HFF-Myc (cell line): ENCODE results near the gene GMDS.

Source experiments
- DNase-seq: peaks from one replicate; pipeline ENCODE4 v3.0.0-alpha.2; 2011; ENCODE audit warnings: low read depth; ENCODE audit errors: extremely low read depth
- H3K4me3 ChIP-seq: replicated peaks from 2 replicates; pipeline ENCODE4 v1.5.1; 2011; ENCODE audit warnings: low read depth, mild to moderate bottlenecking, control low read depth, low read length
- TF ChIP-seq, protein P1 (sequence below): IDR thresholded peaks from 2 replicates; pipeline ENCODE4 v1.5.1; 2012; ENCODE audit warnings: mild to moderate bottlenecking, low read depth, low read length, control low read depth; ENCODE audit errors: missing control alignments

The GMDS gene

DNA sequence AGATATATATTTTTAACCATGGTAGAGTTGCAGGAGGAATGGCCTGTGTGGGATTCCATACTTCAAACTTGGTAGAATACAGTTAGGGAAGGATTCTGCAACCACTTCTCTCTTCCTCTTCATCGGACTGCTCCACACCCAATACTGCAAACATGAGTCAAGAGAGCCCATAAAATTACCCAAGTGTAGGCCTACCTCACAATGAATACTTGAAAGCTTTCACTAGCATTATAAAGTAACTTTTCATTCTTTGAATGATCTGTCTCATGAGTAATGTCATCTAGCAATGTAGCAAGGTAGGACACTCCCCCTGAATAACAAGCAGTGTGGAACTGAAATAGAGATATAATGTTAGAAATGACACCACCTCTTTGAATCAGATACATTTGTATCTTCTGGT lies 556.3 kb downstream of the GMDS start:
- no peak overlapping the region for H3K4me3 ChIP-seq
- no peak for DNase-seq
- TF ChIP-seq, protein P1, sequence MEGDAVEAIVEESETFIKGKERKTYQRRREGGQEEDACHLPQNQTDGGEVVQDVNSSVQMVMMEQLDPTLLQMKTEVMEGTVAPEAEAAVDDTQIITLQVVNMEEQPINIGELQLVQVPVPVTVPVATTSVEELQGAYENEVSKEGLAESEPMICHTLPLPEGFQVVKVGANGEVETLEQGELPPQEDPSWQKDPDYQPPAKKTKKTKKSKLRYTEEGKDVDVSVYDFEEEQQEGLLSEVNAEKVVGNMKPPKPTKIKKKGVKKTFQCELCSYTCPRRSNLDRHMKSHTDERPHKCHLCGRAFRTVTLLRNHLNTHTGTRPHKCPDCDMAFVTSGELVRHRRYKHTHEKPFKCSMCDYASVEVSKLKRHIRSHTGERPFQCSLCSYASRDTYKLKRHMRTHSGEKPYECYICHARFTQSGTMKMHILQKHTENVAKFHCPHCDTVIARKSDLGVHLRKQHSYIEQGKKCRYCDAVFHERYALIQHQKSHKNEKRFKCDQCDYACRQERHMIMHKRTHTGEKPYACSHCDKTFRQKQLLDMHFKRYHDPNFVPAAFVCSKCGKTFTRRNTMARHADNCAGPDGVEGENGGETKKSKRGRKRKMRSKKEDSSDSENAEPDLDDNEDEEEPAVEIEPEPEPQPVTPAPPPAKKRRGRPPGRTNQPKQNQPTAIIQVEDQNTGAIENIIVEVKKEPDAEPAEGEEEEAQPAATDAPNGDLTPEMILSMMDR, result no peak

GRCh38 chr6:1688396-1688795 lies 557.0 kb downstream of the GMDS start:
- no peak overlapping the region for H3K4me3 ChIP-seq
- TF ChIP-seq, protein P1, result no peak
- DNase-seq, result no peak

DNA sequence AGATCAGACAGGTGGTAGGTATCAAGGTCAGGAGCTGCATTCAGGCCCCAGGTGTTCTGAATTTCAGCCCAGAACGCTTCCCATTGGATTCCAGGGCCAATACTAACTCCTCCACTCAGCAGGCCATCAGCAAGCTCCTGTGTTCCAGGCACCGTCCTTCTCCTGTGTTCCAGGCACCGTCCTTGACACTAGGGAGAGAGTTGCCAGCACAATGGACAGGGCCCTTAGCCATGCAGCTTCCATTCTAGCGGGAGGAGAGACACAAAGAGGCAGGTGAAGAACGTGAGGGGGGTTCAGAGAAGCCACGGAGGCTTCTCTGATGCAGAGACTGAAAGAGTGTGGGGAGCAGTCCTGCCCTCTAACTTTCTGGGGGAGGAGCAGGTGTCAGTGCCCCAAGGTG lies 558.0 kb downstream of the GMDS start:
- TF ChIP-seq, protein P1, result no peak
- DNase-seq, result no peak
- H3K4me3 ChIP-seq, result no peak overlapping the region

- TF ChIP-seq, protein P1, result peak; percentile 13
- H3K4me3 ChIP-seq, result no peak overlapping the region
- DNase-seq, result peak; percentile 91
These were observed 559.0 kb downstream of the GMDS start for GRCh38 chr6:1686117-1687098.

DNA sequence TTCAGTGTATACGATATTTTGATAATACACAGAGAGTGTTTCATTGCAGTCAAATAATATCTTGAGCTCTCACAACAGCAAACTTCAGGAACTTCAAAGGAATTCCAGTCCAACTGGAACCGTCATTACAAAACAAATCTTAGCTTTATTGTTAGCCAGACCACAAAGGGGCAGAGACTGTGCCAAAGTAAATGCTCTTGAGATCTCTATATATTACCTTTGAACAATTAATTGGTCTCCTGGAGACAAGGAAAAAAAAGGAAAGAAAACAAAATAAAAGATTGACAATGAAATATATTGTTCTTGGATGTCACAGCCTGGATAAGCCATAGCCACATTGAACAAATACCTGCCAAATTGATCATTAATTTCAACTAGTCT lies 565.7 kb downstream of the GMDS start:
- H3K4me3 ChIP-seq, result no peak overlapping the region
- DNase-seq, result no peak
- TF ChIP-seq, protein P1, result no peak

DNA sequence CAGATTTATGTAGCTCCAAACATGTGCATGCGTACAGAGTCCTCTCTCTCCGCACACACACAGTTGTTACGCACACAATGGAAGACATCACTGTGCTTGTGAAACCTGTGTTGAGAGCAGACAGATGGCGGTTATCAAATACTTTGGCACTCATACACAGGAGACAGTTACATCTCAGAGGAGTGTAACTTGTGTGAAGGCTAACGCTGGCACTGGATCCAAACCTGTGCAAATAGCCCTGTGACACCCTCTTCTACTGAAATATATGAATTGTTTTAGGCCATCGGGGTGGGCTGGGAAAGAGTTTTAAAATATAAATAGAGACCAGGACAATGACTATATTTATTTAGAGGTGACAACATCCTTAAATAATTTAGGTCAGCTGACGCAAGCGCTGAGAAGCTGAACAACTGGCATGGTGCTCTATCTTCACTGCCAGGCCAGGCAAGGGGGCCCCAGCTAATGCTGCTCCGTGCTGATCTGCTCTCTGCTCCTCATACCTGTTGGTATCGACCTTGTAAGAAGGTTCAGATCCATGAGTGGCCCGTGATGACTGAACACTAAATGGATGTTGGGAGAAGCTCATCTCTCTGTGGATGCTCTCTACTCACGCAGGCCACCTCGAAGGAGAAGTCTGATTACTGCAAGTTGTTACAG lies 566.2 kb downstream of the GMDS start:
- H3K4me3 ChIP-seq, result no peak overlapping the region
- TF ChIP-seq, protein P1, result no peak
- DNase-seq, result no peak
